HG03108 (cell line): ENCODE measurements around the gene FILIP1L.
"Not testable (repeated sequence)": the region's sequence is repeated elsewhere in the genome, so short reads cannot be mapped to it uniquely, and the experiment has no call there.

ENCODE experiments used
- ATAC-seq: cut with Tn5 transposase; IDR thresholded peaks from one replicate; pipeline ENCODE4 v1.9.1; 2021; ENCODE audit warnings: moderate library complexity; ENCODE audit not compliant: unreplicated experiment

FILIP1L gene

GRCh38 chr3:100099621-100100020 is 14.7 kb downstream of the FILIP1L start:
- no peak for ATAC-seq

DNA sequence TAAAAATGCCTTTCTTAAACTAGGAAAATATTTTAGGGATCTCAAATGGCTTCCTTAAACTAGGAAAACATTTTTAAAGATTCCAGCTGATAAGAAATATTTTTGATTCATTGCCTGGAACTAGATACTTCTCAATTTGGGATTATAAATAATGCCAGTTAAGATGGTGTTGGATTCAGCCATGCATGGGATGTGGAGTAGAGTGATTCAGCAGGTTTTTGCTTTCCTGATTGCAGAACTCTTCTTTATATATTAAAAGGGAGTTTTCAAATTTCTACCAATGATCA is 15.6 kb downstream of the FILIP1L start:
- ATAC-seq = no peak

DNA sequence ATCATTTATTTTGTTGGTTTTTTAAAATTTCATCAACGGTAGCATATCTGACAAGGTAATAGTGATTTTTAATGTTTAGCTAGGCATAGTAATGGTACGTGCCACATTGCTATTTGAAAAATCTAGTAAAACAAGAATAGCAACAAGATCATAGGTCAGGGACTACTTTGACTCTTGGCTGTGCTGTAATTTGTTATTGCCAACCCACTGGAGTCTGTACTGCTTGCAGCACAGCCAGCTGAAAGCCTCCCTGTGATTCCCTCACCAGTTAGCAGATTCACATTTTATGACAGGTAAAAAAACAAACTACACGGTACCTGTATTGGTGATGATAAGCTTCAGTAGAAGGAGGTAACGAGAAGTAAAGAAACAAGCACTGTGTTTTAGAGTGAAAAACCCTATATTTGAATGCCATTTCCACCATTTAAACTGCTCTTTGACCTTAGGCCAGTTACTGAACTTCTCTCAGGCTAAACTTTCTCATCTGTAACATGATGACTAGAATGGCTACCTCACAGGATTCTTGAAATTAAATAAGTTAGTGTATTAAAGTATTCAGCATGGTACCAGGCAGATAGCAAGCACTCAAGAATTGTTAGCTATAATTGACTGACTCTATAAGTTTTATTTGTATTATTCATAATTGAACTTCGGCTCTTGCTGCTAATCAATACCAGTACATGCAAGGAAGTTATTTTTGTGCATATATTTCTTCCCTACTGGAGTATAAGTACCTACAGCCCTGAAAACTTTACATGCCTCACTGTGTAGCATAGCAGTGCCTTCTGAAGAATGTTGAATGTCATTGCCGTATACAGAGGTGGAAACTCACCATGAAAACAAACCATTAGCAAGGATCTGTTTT is 16.1 kb downstream of the FILIP1L start:
- ATAC-seq = no peak

- no peak for ATAC-seq
Observed at GRCh38 chr3:100096866-100097265, 17.4 kb downstream of the FILIP1L start.

DNA sequence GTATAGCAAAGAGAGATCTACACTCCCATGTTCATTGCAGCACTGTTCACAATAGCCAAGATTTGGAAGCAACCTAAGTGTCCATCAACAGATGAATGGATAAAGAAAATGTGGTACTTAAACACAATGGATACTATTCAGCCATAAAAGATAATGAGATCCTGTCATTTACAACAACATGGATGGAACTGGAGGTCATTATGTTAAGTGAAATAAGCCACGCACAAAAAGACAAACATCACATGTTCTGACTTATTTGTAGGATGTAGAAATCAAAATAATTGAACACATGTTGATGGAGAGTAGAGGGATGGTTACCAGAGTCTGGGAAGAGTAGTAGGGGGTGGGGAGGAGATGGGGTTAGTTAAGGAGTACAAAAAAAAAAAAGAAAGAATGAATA is 18.0 kb downstream of the FILIP1L start:
- not testable (repeated sequence) for ATAC-seq

- no peak for ATAC-seq
Observed at GRCh38 chr3:100093831-100094230, 20.5 kb downstream of the FILIP1L start.

GRCh38 chr3:100090669-100091005 is 23.7 kb downstream of the FILIP1L start:
- no peak for ATAC-seq

- ATAC-seq = peak; percentile 61
Observed at GRCh38 chr3:100089812-100090668, 24.3 kb downstream of the FILIP1L start.

DNA sequence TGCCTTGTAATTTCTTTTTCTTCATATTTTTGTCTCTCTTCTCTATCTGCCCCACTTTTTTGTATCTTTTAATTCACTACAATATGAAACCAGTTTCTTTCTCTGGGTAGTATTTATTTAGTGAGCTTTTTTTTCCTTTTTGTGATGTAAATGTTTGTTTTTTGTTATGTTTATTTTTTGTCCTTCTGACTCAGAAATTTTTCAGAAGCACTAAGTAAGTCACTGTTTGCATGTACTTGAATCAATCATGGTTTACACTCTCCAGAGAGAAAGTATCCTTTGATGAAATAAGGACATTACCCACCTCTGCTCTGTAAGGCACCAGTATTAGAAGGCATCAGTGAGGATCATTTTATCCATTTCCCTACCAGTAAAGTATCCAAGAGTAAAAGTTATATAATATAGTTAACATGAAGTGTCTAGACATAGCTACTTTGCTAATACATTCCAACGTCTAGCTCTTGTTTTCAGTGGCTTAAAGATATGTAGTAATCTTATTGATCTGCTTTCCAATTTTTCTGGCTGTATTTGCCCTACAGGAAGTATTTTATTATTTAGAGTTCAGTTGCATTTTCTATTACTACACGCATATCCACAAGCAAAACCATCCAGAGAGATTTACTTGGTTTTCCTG is 25.4 kb downstream of the FILIP1L start:
- ATAC-seq = no peak

DNA sequence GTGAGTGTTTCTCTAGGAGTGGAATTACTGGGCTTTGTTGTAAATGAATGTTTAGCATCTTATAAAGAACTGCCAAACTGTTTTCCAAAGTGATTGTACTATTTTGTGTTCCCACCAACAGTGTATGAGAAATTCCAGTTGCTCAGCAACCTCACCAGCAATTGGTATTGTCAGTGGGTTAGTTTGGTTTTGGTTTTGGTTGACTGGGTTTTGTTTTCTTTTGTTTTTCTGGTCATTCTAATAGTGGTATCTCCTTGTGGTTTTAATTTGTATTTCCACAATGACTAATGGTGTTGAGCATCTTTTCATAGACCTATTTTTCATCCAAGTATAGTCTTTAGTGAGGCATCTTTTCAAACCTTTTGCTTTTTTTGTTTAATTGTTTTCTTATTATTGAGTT is 27.1 kb downstream of the FILIP1L start:
- peak; percentile 87 for ATAC-seq

DNA sequence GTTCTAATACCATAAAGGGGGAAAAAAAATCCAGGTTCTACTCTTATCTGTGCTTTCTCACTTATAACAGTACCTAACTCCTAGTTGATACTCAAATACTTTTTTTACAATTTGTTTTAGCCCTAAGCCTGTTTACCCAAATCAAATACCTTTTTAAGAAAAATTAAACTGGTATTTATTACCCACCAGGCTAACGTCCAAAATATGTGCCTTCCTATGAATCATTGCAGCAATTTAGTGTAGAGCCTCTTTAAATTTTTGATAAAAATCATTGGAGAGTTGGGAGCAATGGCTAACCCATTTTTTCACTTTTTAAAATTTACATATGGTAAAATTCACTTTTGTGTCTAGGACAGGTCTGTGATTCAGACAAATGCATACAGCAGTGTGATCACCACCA is 27.9 kb downstream of the FILIP1L start:
- no peak for ATAC-seq

DNA sequence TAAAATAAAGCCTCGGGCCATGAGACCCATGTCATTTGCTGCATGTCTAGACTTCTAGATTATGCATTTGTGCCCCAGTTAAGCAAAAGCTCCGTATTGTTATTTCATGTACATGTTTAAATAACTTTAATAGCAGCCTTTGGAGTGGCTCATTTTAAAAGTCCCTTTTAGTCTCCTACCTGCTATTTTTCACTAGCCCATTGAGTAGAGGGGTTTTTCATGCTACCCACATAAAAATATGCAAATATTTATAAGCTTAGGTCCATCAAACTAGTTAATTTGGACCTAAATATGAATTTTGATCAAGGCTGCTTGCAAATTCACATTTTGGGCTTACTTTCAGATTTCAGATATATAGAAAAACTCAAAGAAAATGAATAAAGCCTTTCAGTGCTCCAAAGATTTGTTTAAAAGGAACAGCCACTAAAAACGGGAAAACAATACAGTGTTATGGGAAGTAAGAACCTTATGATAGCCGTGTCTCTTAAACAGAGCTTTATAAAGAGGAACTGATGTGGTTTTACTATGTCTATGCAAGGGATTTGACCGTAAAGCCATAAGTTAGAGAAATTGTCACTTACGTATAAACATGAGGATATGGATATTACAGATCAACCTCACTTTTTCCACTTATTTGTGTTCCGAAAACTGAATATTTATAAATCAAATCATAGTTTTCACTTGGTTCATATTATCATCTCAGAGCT is 30.0 kb downstream of the FILIP1L start:
- no peak for ATAC-seq

- no peak for ATAC-seq
Observed at GRCh38 chr3:100083209-100083608, 31.1 kb downstream of the FILIP1L start.

GRCh38 chr3:100082714-100083113 is 31.6 kb downstream of the FILIP1L start:
- ATAC-seq = no peak

DNA sequence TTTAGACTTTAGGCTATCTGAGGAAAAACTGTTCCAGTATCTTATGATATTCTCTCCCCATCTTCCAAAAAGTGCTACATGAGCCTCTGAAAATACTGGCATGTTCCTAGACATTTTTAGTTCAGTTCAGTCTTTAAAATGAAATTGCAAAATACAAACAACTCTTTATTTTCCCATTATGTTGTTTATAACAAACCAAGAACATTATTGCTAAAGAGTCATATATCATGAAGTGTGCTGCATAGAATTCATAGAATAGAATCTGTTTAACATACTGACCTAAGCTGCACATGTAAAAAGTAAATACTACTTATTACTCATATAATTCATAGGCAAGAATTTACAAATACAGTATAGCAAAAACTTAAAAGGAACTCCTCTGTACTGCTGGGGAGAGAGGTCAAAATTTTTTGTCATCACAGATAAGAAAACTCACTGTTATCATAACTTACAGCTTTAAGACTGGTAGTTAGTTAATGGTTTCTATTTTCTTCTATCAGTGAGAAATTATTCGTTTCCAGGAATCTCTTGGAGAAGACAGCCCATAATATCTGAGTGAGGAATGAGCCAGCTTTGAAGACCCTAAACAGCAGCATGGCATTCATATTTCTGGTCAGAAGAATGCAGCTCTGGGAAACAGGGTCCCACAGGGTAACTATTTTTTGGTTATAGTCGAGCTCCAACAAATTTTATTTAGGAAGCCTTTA is 32.2 kb downstream of the FILIP1L start:
- no peak for ATAC-seq

DNA sequence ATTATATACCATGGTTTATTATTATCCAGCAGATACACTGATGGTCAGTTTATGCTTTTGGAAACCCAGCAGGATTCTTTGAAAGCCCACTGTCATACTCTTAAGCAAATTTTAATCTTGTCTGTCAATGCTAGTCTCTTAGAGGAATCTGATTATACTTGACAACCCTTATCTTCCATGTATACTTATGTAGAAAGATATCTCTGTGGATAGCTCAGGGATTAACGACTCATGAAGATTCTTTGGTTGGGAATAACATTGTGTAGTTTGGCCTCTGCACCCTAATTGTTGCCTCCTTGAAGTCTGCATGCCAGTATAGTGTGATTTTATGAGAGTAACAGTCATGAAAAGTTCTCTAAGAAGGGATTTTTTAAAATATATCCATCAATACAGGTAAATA is 33.0 kb downstream of the FILIP1L start:
- no peak for ATAC-seq

- ATAC-seq = no peak
Observed at GRCh38 chr3:100080573-100080972, 33.7 kb downstream of the FILIP1L start.

DNA sequence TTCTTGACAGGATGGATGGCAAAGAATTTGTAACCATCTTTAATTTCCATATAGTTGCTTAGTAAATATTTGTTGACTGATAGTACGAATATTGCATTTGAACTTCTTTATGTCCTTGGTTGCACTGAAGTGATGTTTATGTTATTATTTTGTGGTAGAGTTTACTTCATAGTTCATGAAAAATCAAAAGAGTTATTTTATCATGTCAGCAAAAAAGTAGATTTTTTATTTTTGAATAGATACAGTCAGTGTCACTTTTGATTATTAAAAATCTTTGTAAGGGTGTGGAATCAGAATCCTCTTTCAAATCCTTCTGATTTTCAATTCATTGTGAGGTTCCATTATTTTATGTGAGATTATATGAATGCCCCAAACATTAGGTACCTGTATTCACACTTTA is 35.0 kb downstream of the FILIP1L start:
- ATAC-seq = no peak

DNA sequence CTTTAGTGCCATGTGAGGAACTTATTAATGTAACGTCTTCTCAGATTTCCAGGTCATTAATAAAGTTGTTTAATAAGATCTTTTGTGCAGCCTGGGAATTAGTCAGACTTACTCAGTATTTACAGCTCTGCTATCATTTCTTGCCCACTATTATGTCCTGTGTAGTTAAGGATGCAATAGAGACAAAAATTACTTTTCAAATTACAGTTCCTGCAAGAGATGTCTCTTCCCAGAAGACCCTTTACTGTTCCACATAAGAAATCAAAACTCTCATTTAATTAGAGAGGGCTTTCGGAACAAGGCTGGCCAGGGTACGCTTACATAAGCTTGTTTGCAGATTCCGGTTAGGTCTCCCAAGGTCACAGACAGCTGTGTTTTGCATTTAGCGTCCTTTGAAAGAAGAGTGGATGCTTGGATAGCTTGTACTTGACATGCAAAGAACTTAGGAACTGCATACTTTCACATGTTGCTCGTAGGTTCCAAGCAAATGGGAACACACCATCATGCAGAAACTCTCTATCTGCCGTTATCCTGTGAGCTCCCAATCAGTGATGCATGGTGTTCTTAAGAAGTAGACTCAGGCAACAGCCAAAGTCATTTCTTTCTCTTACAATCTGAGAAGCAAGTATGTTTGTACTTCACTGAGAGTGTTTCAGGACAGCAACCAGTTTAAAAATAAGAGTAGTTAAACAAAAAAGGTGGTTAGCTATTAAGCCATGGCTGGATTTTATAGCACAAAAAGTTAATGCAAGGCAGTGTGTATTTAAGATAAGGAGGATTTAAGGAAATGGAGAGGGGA is 37.4 kb downstream of the FILIP1L start:
- no peak for ATAC-seq
